G401.6 (cell line): ENCODE measurements around the gene TMEM117.
"Not testable (repeated sequence)": the region's sequence is repeated elsewhere in the genome, so short reads cannot be mapped to it uniquely, and the experiment has no call there.

Source experiments
- FAIRE-seq: peaks from 2 replicates; lab custom pipeline; 2012; peaks lifted over from hg19 to GRCh38; lab: Jason Lieb, UNC

TMEM117 gene

DNA sequence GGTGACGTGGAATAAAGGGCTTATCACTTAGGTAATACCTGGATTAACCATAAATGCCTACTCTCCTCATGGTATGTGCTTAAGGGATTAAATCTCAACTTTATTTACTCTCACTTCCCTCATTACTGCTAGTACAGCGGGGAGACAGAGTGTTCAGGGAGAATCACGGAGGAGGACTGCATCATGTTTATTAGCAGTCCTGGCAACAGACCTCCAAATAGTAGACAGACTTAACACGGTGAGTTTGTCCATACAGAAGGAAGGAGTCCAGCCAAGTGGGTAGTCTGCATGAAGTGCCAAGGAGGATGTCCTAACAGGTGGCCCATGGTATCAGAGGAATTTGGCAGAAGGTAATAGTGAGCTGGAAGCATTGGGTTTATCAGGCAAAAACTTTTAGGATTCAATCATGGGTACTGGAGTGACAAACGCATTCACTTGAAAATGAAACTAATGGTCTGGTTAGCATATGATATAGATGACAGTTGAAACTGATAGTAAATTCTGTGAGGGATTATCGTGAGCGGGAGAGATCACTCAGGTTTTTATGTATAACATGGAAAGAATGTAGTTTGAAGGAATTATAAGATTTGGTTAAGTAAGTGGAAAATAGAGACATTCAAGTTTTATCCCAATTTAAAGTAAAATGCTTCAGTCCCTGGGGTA is 471.8 kb downstream of the TMEM117 start:
- no peak for FAIRE-seq

DNA sequence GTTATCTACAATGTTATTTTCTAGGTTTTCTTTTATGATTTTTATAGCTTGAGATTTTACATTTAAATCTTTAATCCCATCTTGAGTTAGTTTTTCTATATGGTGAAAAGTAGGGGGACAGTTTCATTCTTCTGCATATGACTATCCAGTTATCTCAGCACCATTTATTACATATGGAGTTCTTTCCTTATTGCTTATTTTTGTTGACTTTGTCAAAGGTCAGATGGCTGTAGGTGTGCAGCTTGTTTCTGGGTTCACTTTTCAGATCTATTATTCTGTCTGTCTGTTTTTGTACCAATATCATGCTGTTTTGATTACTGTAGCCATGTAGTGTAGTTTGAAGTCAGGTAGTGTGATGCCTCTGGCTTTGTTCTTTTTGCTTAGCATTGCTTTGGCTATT is 477.3 kb downstream of the TMEM117 start:
- no peak for FAIRE-seq

DNA sequence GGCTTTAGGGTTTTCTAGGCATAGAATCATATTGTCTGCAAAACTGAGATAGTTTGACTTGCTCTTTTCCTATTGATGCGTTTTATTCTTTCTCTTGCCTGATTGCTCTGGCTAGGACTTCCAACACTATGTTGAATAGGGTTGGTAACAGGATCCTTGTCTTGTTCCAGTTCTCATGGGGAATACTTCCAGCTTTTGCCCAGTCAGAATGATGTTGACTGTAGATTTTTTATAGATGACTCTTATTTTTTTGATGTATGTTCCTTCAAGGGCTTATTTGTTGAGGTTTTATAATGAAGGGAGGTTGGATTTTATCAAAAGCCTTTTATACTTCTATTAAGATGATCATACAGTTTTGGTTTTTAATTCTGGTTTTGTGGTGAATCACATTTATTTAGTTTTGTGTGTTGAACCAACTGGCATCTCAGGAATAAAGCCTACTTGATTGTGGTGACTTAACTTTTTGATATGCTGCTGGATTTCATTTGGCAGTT is 478.2 kb downstream of the TMEM117 start:
- FAIRE-seq, result no peak

DNA sequence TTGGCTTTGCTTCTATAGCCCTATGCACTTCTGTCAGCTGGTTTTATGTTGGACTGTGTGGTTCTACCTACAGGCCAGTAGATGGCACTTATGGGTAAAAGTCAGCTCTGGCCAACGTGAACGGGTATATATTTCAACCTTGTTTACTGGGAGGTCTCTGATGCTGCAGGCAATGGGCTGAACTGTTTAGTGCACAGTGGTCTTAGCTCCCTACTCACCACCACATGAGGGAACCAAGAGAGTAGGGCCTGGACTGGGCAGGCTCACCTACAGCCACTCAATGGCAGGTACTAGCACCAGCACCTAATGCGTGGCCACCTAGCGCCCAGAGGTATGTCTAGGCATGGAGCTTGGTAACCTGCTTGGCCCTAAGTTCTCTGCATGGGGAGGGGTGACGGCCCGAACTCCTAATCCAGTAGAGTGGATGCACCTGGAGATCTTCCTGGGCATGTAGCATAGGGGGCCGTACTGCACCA is 481.8 kb downstream of the TMEM117 start:
- no peak for FAIRE-seq

DNA sequence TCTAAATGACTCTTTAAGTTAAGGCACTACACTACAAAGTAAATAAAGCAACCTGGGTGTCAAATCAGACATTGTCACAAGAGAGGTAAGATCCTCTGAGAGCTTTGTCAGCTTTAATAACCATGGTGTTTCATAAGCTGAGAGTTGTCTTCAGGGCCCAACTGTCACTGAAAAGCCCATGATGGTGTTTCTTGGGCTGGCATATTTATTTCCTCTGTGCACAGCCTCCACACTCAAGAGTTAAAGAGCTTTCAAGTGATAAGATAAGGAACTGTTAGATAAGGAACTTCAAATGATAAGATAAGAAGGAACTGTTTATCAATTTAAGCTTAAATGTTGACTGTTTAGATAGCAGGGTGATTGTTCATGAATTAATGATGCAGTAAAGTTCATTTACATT is 495.4 kb downstream of the TMEM117 start:
- no peak for FAIRE-seq

DNA sequence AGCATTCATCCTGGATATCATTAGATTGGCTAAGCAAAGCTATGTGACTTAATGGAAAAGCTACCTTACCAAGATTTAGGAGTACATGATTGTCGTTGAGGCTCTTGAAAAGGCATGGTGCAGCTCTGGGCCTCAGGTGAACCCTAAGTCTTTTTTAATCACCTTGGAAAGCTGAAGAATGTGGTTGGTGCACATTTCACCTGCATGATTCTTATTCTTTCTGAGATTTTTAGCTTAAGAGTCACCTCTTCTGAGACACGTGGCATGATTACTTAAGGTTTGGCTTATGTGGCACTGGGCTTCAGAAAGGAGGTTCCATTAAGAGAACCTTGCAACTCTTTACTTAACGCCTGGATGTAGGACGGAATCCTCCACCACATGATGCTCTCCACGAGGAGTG is 498.5 kb downstream of the TMEM117 start:
- FAIRE-seq, result no peak

DNA sequence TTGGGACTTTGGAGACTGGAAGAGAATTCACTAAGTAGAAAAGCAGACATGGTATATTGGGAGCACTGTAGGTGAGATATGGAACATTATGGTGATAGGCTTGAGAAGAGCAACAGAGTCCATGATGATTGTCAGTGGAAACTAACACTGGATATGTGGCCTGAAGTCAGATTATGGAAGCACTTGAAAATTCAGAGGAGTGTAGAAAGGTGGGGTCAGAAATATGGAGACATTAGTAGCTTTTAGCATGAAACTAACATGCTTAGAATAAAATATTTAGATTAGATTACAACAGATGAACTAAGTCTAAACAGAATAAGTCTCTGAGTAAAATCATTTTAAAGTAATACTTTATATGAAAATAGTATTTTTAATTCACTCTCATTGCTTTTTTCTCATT is 499.1 kb downstream of the TMEM117 start:
- no peak for FAIRE-seq

DNA sequence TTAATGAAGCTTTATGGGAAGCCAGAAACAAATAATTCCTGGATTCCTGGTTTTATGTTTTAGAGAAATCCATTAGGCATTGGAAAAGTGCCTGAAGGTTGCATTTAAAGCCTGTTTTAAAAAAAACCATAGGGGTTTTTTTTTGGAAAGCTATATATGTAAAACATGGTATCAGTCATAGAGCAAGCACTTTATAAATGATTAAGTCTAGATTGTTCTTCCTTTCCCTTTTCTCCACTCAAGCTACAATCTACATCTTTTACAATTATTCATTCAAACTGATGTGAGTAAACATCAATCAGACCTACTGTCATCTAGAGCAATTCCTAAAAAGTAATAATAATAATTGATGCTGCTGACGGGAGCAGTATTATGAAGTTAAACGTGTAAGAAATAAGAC is 500.7 kb downstream of the TMEM117 start:
- no peak for FAIRE-seq

DNA sequence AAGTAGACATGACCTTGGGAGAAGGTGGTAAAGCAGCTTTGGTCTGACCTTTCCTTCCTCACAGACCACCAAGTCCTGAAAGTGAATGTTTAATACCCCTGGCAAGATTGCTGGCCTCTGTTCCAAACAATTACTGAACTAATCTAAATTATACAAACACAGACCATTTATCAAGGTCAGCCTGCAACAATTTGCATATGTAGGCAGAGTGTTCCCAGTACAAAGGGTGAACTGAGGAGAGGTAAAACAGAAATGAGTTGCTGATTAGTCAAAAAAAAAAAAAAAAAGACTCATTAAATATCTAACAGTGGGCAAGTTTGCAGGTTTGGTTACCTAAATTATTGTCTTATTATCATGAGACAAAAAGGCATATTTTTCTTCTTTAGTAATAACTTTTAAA is 506.5 kb downstream of the TMEM117 start:
- no peak for FAIRE-seq

DNA sequence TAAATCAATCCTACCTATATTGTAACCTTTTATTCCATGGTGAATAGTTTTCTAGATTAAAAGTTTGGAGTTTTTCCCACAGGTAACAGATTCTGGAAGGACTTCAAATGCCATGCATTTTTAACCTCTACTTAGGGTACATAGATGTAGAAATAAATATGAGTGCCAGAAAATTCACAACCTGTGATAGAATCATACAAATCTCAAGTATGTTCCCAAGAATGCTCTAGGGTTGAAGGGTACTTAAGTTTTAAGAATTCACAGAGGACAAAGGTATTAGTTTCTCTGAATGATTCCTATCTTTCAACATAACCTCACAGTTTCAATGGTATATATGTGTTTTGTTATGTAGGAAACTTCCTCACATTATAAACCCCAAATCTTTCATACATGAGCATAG is 511.3 kb downstream of the TMEM117 start:
- FAIRE-seq, result no peak

DNA sequence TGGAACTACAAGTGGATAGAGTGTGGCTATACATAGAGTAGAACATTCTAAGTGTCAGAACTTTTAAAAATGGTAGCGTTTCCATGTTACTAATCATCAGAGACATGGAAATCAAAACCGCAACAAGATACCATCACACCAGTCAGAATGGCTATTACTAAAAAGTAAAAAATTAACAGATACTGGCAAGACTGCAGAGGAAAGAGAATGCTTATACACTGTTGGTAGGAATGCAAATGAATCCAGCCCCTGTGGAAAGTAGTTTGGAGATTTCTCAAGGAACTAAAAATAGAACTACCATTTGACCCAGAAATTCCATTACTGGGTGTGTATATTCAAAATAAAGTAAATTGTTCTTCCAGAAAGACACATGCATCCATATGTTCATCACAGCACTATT is 521.6 kb downstream of the TMEM117 start:
- FAIRE-seq, result no peak

DNA sequence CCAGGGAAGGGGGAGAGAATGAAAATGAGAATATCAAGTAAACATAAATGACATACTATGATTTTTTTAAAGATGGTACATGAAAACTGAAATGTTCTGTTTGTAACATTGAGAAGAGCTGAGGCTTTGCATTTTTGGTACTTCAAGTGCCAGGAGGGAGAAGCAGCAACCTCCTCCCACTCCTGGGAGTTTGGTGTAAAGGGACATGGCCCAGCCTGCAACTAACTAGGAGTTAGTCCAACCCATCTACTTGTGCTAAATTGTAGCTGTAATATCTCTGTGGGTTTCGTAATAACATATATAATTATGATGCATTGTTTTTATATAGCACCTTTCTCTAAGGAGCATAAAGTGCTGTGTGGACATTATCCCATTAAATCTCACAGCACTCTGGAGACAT is 522.8 kb downstream of the TMEM117 start:
- no peak for FAIRE-seq

DNA sequence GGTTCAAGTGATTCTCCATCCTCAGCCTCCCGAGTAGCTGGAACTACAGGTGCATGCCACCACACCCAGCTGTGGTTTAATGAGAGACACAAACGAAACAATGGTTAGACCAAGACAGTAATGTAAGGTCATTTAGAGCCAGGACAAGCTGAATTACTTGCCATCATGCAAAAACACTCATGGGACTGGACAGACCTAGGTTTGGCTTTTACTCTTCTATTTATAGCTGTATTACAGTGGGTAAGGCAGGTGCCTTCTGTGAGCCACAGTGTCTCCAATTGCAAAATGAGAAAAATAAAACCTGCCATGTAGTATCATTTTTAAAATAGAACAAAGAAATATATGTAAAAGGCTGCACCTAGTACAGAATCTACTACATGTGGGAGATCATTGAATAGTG is 527.1 kb downstream of the TMEM117 start:
- no peak for FAIRE-seq

DNA sequence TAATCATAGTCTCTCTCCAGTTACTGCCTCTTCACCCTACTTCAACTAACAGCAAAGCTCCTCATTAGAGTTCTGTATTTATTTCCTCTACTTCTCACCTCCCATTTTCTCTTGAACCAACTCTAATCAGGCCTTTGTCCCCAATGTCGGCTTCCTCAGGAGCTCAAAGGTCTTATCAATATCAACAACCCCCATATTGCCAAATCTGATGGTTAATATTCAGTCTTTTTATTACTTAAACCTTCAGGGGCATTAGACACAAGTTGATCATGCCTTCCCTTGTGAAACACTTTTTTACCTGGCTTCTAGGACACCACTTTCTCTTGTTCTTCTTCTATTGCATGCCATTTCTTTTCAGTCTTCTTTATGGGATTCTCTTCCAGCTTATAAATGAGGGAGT is 531.3 kb downstream of the TMEM117 start:
- FAIRE-seq, result no peak

DNA sequence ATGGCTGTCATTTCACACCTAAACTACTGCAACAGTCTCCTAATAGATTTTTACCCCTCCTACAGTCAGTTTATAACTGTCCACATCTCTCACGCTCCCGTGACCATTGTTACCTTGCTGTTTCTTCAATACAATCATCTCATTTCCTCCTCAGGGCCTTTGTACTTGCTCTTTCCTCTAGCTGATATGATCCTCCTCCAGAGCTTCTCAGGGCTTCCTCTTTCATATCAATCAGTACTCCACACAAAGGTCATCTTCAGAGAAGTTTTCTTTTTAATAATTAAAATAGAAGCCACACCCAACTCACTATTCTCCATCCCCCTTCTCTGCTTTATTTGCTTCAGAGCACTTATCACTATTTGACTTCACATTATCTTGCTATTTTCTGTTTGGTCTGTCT is 532.0 kb downstream of the TMEM117 start:
- no peak for FAIRE-seq

DNA sequence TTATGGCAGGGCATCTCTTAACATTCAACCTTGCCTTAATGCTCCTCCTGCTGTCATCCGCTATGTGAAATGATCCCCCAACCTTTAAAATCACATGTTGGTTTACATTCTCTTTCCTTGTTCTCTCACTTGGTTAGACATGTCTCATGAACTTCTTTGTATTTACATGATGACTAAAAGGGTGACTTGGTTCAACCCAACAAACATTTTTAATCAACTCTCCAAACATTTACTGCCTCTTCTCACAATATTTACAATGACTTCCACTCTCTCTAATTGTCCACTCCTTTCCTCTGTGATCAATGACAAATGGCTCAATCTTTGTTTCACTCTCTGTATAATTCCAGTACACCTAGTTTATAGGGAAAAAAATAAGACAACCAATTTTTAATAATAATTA is 534.1 kb downstream of the TMEM117 start:
- no peak for FAIRE-seq

DNA sequence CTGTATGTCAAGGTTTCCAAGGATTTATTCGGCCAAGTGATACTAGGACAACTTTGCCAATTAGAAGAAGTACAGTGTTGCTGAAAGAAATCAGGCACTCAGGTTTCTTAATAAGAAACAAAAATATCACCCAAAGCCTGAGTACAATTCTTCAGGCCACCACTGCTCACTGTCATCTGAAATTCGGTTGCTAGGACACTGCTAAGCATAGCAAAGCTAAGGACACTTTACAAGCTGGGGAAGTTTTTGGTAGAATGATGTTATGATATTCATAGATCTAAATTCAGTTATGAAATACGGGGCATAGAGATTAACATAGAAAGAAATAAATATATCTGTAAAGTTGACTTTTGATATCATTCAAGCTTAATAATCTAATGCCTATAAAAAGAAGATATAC is 535.1 kb downstream of the TMEM117 start:
- FAIRE-seq, result no peak

DNA sequence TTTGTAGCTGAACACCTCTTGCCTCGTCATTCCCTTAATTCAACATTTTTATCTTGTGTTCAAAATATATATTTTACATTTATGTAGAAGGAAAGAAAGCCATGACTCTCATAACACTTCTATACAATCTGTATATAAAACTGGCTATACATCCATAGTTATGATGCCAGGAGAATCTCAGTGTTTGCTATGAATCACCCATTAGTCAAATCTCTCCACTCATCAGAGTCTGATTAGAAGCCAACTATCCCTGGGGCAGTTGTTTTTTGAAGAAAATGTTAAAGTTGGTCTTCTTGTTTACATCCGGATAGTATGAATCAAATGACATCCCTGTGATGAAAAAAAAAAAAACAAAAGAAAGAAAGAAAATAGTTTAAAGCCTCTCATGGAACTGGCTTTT is 536.4 kb downstream of the TMEM117 start:
- no peak for FAIRE-seq

DNA sequence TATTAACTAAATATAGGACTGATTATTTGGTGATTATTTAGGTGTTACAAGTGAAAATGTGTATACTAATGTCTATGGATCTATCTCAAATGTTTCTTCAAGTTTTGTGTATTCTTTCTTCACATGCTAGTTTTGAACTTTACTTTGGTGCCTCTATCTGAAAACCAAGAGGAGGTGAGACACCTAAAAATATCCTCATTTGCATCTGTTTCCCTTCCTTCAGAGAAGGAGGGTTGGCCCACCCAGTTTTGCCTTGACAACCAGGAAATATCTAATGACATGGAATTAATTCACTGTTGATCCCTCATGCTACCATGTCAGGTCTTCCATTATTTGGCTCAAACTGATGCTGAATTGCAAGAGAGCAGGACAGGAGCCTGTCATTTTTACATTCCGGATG is 539.8 kb downstream of the TMEM117 start:
- FAIRE-seq, result no peak

DNA sequence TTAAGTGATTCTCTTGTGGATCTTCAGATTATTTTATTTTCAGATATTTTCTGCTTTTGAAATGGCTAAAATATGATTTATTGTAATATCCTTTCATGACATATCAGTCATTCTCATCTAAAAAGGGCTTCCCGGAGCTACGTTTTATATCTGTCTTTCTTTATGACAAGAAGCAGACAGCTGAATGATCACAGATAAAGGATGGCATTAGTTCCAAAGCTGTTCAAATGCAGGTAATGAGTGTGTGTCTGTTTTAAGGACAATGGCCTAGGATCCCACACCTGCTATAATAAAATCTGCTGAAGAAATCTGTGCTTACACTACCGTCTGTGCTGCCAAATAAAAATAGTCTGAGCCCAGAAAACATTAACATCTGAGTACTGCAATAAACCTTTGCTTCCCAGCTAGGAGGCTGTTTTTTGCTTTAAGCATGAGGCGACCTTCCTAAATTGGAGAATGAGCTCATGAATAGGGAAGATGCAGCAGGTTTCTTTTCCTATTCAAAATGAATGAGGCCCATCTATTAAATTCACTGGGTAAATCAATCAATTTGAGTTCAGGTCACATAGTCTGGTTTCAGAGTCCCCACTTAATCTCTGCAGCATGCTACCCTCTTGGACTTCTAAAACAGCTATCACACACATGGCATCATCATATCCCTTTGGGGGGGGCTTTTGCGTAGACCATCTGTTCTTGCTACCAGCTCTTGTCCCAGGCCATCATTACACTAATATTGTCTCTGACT is 541.7 kb downstream of the TMEM117 start:
- no peak for FAIRE-seq

DNA sequence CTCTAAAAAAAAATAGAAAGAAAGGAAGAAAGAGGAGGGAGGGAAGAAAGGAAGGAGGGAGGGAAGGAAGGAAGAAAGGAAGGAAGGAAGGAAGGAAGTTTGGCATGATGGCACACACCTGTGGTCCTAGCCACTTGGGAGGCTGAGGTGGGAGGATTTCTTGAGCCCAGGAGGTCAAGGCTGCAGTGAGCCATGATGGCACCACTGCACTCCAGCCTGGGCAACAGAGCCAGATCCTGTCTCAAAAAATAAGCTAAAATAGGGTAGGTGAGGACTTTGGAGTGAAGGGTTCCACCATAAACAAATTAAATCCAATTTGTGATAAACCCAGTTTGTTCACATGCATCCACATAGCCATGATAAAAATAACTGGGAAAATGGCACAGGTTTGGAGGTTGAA is 543.2 kb downstream of the TMEM117 start:
- not testable (repeated sequence) for FAIRE-seq

DNA sequence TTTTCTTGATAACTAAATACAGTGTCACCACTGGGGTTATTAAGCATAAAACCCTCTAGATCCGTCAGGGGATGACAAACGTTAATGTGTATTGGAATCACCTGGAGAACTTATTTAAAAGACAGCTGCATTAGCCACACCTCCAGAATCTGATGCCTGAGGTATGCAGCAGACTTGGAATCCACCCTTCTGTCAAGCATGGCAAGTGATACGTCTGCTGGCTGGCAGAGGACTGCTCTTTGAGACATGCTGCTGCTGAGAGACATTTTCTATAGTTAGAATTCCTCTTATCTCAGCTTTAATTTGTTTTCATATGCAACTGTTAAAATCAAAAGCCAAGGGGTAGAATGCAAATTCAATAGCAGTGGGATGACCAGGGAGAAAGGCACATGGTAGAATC is 544.0 kb downstream of the TMEM117 start:
- FAIRE-seq, result no peak

DNA sequence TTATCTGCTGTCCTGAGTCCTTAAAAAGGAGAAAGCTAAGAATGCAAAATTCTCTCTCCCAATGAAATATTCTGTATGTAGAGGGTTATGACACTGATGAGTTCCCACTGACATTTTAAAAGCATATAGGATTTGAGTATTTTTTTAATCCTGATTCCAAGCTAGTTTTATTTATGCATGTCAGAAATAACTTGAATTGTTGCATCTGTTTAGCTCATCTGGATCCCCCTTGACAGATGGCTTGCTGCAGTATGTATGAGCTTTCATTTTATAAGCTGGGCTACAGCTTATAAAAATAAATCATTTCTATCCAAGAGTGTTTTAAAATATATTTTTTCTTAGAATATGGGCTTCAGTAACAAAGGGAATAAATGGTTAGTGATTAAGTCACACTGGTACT is 545.0 kb downstream of the TMEM117 start:
- no peak for FAIRE-seq

DNA sequence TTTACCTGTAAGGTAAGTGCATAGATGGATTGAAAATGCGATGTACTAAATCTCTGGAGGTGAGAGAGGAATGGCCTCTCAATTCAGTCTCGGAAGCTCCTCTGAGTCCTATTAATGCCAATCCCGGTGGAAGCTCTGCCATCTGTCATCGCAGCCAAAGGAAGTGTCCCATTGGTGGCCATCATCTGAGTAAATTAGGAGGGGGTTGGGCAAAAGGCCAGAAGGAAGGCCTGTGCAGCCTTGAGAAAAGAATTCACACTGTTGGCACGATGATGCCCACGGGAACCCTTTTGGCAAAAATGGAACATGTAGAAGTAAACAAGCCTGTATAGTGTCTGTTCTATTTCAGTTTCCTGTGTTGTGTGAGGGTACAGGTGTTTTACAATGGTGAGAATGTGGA is 545.5 kb downstream of the TMEM117 start:
- FAIRE-seq, result no peak
